H9 (cell line): ENCODE data around the gene INTS15. TPM values are rescaled to one million over a fixed set of nuclear protein-coding genes. Genes with fewer than 3 reads are reported as not detected.

Experiments used
- DNase-seq: peaks from one replicate; pipeline ENCODE4 v3.0.0-alpha.2; 2017
- H2AFZ ChIP-seq: one replicate; pipeline ENCODE4 v1.6.1; 2013; ENCODE audit warnings: mild to moderate bottlenecking, low read length, control low read depth, moderate library complexity
- H2AK5ac ChIP-seq: 2 replicates; pipeline ENCODE4 v1.6.1; 2013; ENCODE audit warnings: low read length, control low read depth, mixed read lengths; ENCODE audit not compliant: insufficient read length
- H2BK120ac ChIP-seq: one replicate; pipeline ENCODE4 v1.6.1; 2013; ENCODE audit warnings: low read depth, mild to moderate bottlenecking, low read length, control low read depth, inconsistent platforms; ENCODE audit not compliant: poor library complexity, severe bottlenecking
- H2BK12ac ChIP-seq: 2 replicates; pipeline ENCODE4 v1.6.1; 2013; ENCODE audit warnings: low read length, control low read depth, mixed read lengths, low read depth; ENCODE audit not compliant: insufficient read length
- H2BK15ac ChIP-seq: 2 replicates; pipeline ENCODE4 v1.6.1; 2013; ENCODE audit warnings: low read depth, low read length, control low read depth
- H2BK20ac ChIP-seq: one replicate; pipeline ENCODE4 v1.6.1; 2013; ENCODE audit warnings: low read depth, mild to moderate bottlenecking, low read length, control low read depth, inconsistent platforms; ENCODE audit not compliant: poor library complexity, severe bottlenecking
- H2BK5ac ChIP-seq: 2 replicates; pipeline ENCODE4 v1.6.1; 2013; ENCODE audit warnings: low read length, control low read depth, mixed read lengths; ENCODE audit not compliant: insufficient read length
- H3K14ac ChIP-seq: 2 replicates; pipeline ENCODE4 v1.6.1; 2013; ENCODE audit warnings: low read length, control low read depth; ENCODE audit not compliant: insufficient read depth
- H3K18ac ChIP-seq: 2 replicates; pipeline ENCODE4 v1.6.1; 2013; ENCODE audit warnings: low read depth, mild to moderate bottlenecking, mixed read lengths, low read length, control low read depth; ENCODE audit not compliant: insufficient read length
- H3K23ac ChIP-seq: 2 replicates; pipeline ENCODE4 v1.6.1; 2013; ENCODE audit warnings: low read length, control low read depth, mixed read lengths, low read depth; ENCODE audit not compliant: insufficient read length
- H3K23me2 ChIP-seq: 2 replicates; pipeline ENCODE4 v1.6.1; 2013; ENCODE audit warnings: low read depth, mild to moderate bottlenecking, mixed read lengths, low read length, control low read depth; ENCODE audit not compliant: insufficient read length, poor library complexity, severe bottlenecking
- H3K27ac ChIP-seq: 2 replicates; pipeline ENCODE4 v1.5.1; 2013; ENCODE audit warnings: low read length, control low read depth, mixed read lengths, low read depth; ENCODE audit not compliant: insufficient read length
- H3K27me3 ChIP-seq: 2 replicates; pipeline ENCODE4 v1.6.1; 2013; ENCODE audit warnings: low read length, control low read depth, inconsistent platforms; ENCODE audit not compliant: insufficient read depth
- H3K4ac ChIP-seq: 2 replicates; pipeline ENCODE4 v1.6.1; 2013; ENCODE audit warnings: low read depth, mild to moderate bottlenecking, control low read depth, inconsistent platforms, low read length, moderate library complexity
- H3K4me1 ChIP-seq: 2 replicates; pipeline ENCODE4 v1.6.1; 2013; ENCODE audit warnings: low read length, control low read depth, inconsistent platforms; ENCODE audit not compliant: insufficient read depth
- H3K4me2 ChIP-seq: 2 replicates; pipeline ENCODE4 v1.6.1; 2013; ENCODE audit warnings: low read length, control low read depth, mixed read lengths; ENCODE audit not compliant: insufficient read length, insufficient read depth
- H3K56ac ChIP-seq: 2 replicates; pipeline ENCODE4 v1.6.1; 2013; ENCODE audit warnings: low read depth, mild to moderate bottlenecking, mixed read lengths, low read length, control low read depth; ENCODE audit not compliant: insufficient read length
- H3K79me1 ChIP-seq: 2 replicates; pipeline ENCODE4 v1.6.1; 2013; ENCODE audit warnings: low read depth, mild to moderate bottlenecking, moderate library complexity, low read length, control low read depth, inconsistent platforms; ENCODE audit not compliant: insufficient read depth, poor library complexity, severe bottlenecking
- H3K79me2 ChIP-seq: 2 replicates; pipeline ENCODE4 v1.6.1; 2013; ENCODE audit warnings: low read length, control low read depth, inconsistent platforms; ENCODE audit not compliant: insufficient read depth
- H3K9ac ChIP-seq: 2 replicates; pipeline ENCODE4 v1.6.1; 2013; ENCODE audit warnings: low read length, control low read depth, mixed read lengths; ENCODE audit not compliant: insufficient read length; ENCODE audit errors: extremely low read depth
- H3K9me3 ChIP-seq: one replicate; pipeline ENCODE4 v1.6.1; 2013; ENCODE audit warnings: low read depth, low read length, inconsistent platforms; ENCODE audit not compliant: control insufficient read depth
- H3T11ph ChIP-seq: one replicate; pipeline ENCODE4 v1.6.1; 2013; ENCODE audit warnings: mild to moderate bottlenecking, low read length, control low read depth, inconsistent platforms
- H4K20me1 ChIP-seq: one replicate; pipeline ENCODE4 v1.6.1; 2013; ENCODE audit not compliant: control insufficient read depth, insufficient read length, insufficient read depth
- H4K5ac ChIP-seq: 2 replicates; pipeline ENCODE4 v1.6.1; 2013; ENCODE audit warnings: low read depth, mild to moderate bottlenecking, mixed read lengths, low read length, control low read depth; ENCODE audit not compliant: insufficient read length
- H4K8ac ChIP-seq: replicated peaks from 2 replicates; pipeline ENCODE4 v1.6.1; 2013; ENCODE audit warnings: low read length, control low read depth, mixed read lengths, low read depth; ENCODE audit not compliant: insufficient read length
- H4K91ac ChIP-seq: 2 replicates; pipeline ENCODE4 v1.6.1; 2013; ENCODE audit warnings: low read depth, mild to moderate bottlenecking, moderate library complexity, mixed read lengths, low read length, control low read depth; ENCODE audit not compliant: insufficient read length
- H3K27ac Mint-ChIP-seq, 3 experiments: 2 replicates in 2 of 3; 3 replicates in 1 of 3; pipeline ENCODE4 v1.8.0; 2020 to 2021; ENCODE audit warnings: mixed read lengths in 3 of 3, mild to moderate bottlenecking in 1 of 3, moderate library complexity in 1 of 3
- H3K27me3 Mint-ChIP-seq: 2 replicates; pipeline ENCODE4 v1.8.0; 2021; ENCODE audit warnings: low read depth, mild to moderate bottlenecking, moderate library complexity, mixed read lengths
- H3K36me3 Mint-ChIP-seq, 3 experiments: 2 replicates in 2 of 3; 3 replicates in 1 of 3; pipeline ENCODE4 v1.8.0; 2020 to 2021; ENCODE audit warnings: low read depth in 3 of 3, mixed read lengths in 3 of 3; ENCODE audit not compliant: insufficient read depth in 1 of 3
- H3K4me1 Mint-ChIP-seq, 2 experiments: 2 replicates each; pipeline ENCODE4 v1.8.0; 2020; ENCODE audit warnings: mixed read lengths in 2 of 2
- H3K4me3 Mint-ChIP-seq, 2 experiments: 2 replicates in 1 of 2; 3 replicates in 1 of 2; pipeline ENCODE4 v1.8.0; 2020 to 2021; ENCODE audit warnings: mild to moderate bottlenecking in 2 of 2, mixed read lengths in 2 of 2, moderate library complexity in 1 of 2
- H3K9me3 Mint-ChIP-seq, 2 experiments: 2 replicates in 1 of 2; 3 replicates in 1 of 2; pipeline ENCODE4 v1.8.0; 2020; ENCODE audit warnings: mild to moderate bottlenecking in 2 of 2, mixed read lengths in 2 of 2, moderate library complexity in 1 of 2
- CTCF ChIP-seq: fragments of 200-600 bp; sonication (generic); conservative IDR thresholded peaks from 3 replicates; pipeline ENCODE4 v1.8.0; 2021; ENCODE audit warnings: antibody characterized with exemption, mild to moderate bottlenecking
- WGBS: extraction: QIAGEN DNeasy Blood & Tissue Kit; methylation state at CpG from one replicate; pipeline ENCODE4 v1.1.7; 2013; ENCODE audit warnings: missing lambda C conversion rate, low lambda C conversion rate, mixed read lengths; ENCODE audit not compliant: insufficient read length; ENCODE audit errors: extremely low coverage; 5-methylcytosine and 5-hydroxymethylcytosine counted together
- total RNA-seq: library from RNA; stranded (reverse); gene quantifications from 2 replicates; pipeline ENCODE4 v1.2.1, GENCODE V29; 2021

The INTS15 gene
- total RNA-seq, 1 experiment from 2014 or later = 42.9 TPM

- H3K18ac ChIP-seq = no peak overlapping the region
- H3K4me1 Mint-ChIP-seq = peaks cover 18% of the 10 kb centered on the region in 2 experiments
- H4K20me1 ChIP-seq = no peaks in the 10 kb centered on the region
- no peak overlapping the region; the same call in 1 of the 2 replicates for H3K14ac ChIP-seq
- no peak for DNase-seq
- H3K4me2 ChIP-seq = no peak overlapping the region
- H3K27me3 Mint-ChIP-seq = no peaks in the 10 kb centered on the region
- H3K79me2 ChIP-seq = no peaks in the 10 kb centered on the region
- no peak overlapping the region for H3K4ac ChIP-seq
- no peak overlapping the region for H2BK20ac ChIP-seq
- H3K23ac ChIP-seq = no peak overlapping the region
- H3K27ac ChIP-seq = no peak overlapping the region
- no peaks in the 10 kb centered on the region for H3K9me3 Mint-ChIP-seq
- H3K79me1 ChIP-seq = no peaks in the 10 kb centered on the region
- peaks cover 10% of the 10 kb centered on the region for H3K23me2 ChIP-seq
- no peak overlapping the region for H2BK5ac ChIP-seq
- H2BK12ac ChIP-seq = no peak overlapping the region
- H2AFZ ChIP-seq = no peak overlapping the region
- H3K27me3 ChIP-seq = no peaks in the 10 kb centered on the region
- no peak overlapping the region for H2AK5ac ChIP-seq
- no peak overlapping the region for H2BK120ac ChIP-seq
- H3K27ac Mint-ChIP-seq = peak overlapping the region in 1 of 3 experiments; percentile 72; a peak in 2 of 7 replicates
- H3K4me1 ChIP-seq = no peaks in the 10 kb centered on the region; the same call in 1 of the 2 replicates
- H3K9me3 ChIP-seq = no peaks in the 10 kb centered on the region
- H4K5ac ChIP-seq = no peak overlapping the region
- no peak overlapping the region for H3K9ac ChIP-seq
- H3K4me3 Mint-ChIP-seq = no peak overlapping the region; a peak in 1 of 5 replicates
- H4K91ac ChIP-seq = no peak overlapping the region
- H2BK15ac ChIP-seq = no peak overlapping the region
- no CpG with 5 or more reads among the region's 15 CpGs for WGBS
- no peak overlapping the region for H3K56ac ChIP-seq
- no peak overlapping the region for H4K8ac ChIP-seq
- H3T11ph ChIP-seq = no peak overlapping the region
- peaks cover 4 to 46% (median 16%) of the 10 kb centered on the region in 3 experiments; a peak in 5 of 7 replicates for H3K36me3 Mint-ChIP-seq
- TF ChIP-seq CTCF = no peak
These were observed 51.6 kb downstream of the INTS15 start for GRCh38 chr7:6641305-6642035.
